Muscle of leg (tissue), 11 donors: ENCODE data around the gene COG6. TPM values are rescaled to one million over a fixed set of nuclear protein-coding genes. Genes with fewer than 3 reads are reported as not detected.

Source experiments
- DNase-seq: peaks from one replicate; pipeline ENCODE4 v3.0.0; 2013
- H3K27ac ChIP-seq: one replicate; pipeline ENCODE4 v1.5.1; 2013; ENCODE audit warnings: mild to moderate bottlenecking, low read length, control low read depth
- H3K27me3 ChIP-seq: one replicate; pipeline ENCODE4 v1.6.1; 2013; ENCODE audit warnings: low read length; ENCODE audit not compliant: control insufficient read depth, insufficient read depth
- H3K36me3 ChIP-seq: one replicate; pipeline ENCODE4 v1.6.1; 2013; ENCODE audit warnings: low read length; ENCODE audit not compliant: control insufficient read depth, insufficient read depth
- H3K4me1 ChIP-seq: one replicate; pipeline ENCODE4 v1.6.1; 2013; ENCODE audit warnings: low read length; ENCODE audit not compliant: control insufficient read depth, insufficient read depth
- H3K4me3 ChIP-seq: one replicate; pipeline ENCODE4 v1.5.1; 2013; ENCODE audit warnings: low read length, control low read depth
- H3K9me3 ChIP-seq: replicated peaks from 2 replicates; pipeline ENCODE4 v1.6.1; 2013; ENCODE audit warnings: low read depth, low read length; ENCODE audit not compliant: control insufficient read depth
- WGBS: methylation state at CpG from one replicate; pipeline ENCODE4 v1.1.5; 2013; ENCODE audit warnings: missing lambda C conversion rate; ENCODE audit not compliant: insufficient coverage; 5-methylcytosine and 5-hydroxymethylcytosine counted together
- polyA plus RNA-seq, 8 donors: library from polyadenylated mRNA; unstranded; fragments of 120-200 nt; gene quantifications; one replicate each; pipeline versions ENCODE4 v1.2.1 to v1.2.3, GENCODE V29; 2013; ENCODE audit warnings: inconsistent platforms in 1 of 8, low replicate concordance in 1 of 8; ENCODE audit not compliant: insufficient read length in 8 of 8, insufficient read depth in 1 of 8
- total RNA-seq: library from RNA; stranded (reverse); fragments of 120-200 nt; gene quantifications from one replicate; pipeline ENCODE4 v1.2.4, GENCODE V29; 2013

Gene COG6
- total and polyA plus RNA-seq, 9 donors: 12.3 to 30.9 (median 16.2) TPM

DNA sequence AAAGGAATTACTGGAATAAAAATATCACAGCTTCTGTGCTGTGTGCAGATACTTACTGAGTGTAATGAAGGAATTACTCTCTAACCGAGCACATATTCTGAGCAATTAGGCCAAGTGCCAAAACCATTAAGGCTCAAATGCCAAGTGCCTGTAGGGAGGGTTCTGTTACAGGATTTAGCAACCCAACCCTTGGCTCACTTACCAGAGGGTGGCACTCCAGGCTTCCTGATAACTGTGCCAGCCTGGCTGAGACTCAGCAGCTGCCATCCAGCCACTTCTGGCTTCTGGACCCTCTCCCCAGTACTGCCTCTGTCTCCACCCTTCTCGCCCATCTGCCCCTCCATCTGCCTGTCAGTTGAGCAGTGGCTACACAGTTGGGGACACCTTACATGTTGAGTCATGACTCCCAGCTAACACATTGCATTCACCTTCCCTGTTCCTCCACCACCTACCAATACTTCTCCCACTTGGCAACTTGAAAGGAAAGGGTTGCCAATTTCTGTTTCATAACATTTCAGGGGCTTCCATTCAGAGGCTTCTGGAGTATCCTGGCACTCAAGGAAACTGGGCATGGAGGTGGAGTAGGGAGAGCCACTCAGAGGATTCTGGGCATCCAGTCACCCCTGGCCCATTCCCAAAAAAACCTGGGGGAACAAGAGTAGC, 110.5 kb downstream of the COG6 start:
- H3K27ac ChIP-seq: peak overlapping the region; percentile 58
- WGBS: 83% methylated on average over 1 of the region's 2 CpGs
- H3K9me3 ChIP-seq: no peaks in the 10 kb centered on the region
- H3K36me3 ChIP-seq: no peaks in the 10 kb centered on the region
- H3K4me1 ChIP-seq: peaks cover 17% of the 10 kb centered on the region
- no peaks in the 10 kb centered on the region for H3K27me3 ChIP-seq
- H3K4me3 ChIP-seq: no peak overlapping the region
- peak; percentile 81 for DNase-seq

DNA sequence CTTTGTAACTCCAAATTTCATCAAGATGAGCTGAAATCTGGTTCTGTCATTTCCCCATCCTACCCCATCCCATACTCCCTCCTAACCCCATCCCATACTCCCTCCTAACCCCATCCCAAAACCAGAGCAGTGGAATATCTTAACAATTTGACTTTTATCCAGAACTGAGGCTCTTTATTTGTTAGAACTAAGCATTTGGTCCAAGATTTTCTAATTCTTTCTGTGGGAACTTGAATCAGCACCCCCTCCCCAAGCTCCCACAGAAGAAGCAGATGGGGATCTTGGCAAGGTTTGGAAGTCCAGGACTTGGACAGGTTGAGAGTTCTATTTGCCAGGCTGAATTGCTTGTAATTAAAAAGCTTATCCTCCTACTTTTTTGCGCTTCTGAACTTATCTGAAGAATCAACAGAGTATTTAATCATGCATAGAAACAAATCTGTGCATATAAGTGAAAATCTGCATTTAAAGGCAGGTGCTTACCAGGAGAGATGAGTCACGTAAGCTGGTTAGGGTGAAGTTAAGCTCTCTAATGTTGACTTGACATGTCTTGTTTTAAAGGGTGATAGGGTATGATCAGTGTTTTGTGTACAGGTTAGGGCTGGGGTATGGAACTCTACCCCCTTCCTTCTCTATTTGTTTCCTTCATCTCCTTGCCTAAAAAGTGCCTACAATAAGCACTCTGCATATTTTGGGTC, 111.1 kb downstream of the COG6 start:
- Histone ChIP-seq H3K27me3 (no peaks in the 10 kb centered on the region), H3K9me3 (no peaks in the 10 kb centered on the region), H3K4me1 (peaks cover 17% of the 10 kb centered on the region), H3K4me3 (no peak overlapping the region), H3K27ac (peak overlapping the region; percentile 58), H3K36me3 (no peaks in the 10 kb centered on the region)
- DNase-seq: peak; percentile 88
- no CpG with 5 or more reads among the region's 2 CpGs for WGBS

DNA sequence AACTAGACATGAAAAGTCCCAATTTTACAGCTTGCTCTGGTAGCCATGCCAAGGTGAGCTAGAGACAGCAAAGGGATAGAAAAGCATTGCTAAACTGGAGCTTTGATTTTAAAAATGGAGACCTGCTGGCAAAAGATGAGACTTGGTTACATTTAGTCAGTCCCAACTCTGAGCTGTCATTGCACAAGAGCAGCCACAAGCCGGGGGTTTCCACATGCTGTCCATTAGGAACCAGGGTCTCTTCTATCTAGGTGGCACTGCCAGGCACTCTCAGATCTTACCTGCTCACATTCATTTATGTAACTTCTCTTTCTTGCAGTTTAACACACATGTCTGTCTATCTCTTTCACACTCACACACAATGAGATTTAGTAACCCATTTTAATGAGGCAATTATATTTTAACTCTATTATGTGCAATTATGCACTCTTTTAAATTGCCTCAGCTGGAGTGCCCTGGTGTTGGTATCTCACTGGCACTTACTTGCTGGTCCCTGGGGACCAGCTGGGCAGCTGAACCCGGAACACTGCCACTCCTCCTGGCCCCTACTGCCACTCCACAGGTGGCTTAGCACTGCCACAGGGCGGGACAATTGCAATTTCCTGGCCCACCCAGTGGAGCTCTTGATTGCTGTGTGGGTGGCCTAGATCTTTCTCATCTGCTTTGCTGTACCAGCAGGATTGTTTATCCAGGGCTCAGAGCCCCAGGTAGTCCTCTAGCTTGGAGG, 112.5 kb downstream of the COG6 start:
- no peak overlapping the region for H3K27ac ChIP-seq
- H3K4me1 ChIP-seq: peaks cover 17% of the 10 kb centered on the region
- no peaks in the 10 kb centered on the region for H3K9me3 ChIP-seq
- no peaks in the 10 kb centered on the region for H3K36me3 ChIP-seq
- peak; percentile 25 for DNase-seq
- H3K27me3 ChIP-seq: no peaks in the 10 kb centered on the region
- 45% methylated on average over 3 of the region's 3 CpGs for WGBS
- H3K4me3 ChIP-seq: no peak overlapping the region

DNA sequence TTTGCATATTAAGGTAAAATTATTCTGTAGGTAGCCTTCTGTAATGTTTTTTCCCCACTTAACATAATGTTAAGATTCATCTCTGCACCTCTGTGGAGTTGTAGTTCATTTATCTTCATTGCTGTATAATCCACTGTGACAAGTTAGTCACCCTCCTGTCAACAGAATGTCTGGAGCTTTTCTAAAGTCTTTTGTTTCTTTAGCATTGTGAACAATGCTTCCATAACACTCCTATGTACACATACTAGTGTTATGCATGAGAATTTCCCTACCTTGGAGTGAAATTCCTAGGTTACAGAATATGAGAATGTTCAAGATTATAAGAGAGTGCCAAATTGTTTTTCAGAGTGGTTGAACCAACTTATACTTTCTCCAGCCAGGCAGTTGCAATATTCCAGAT, 113.5 kb downstream of the COG6 start:
- no peak for DNase-seq
- no peaks in the 10 kb centered on the region for H3K36me3 ChIP-seq
- H3K4me3 ChIP-seq: no peak overlapping the region
- no peaks in the 10 kb centered on the region for H3K27me3 ChIP-seq
- H3K4me1 ChIP-seq: peaks cover 17% of the 10 kb centered on the region
- no peak overlapping the region for H3K27ac ChIP-seq
- H3K9me3 ChIP-seq: no peaks in the 10 kb centered on the region

DNA sequence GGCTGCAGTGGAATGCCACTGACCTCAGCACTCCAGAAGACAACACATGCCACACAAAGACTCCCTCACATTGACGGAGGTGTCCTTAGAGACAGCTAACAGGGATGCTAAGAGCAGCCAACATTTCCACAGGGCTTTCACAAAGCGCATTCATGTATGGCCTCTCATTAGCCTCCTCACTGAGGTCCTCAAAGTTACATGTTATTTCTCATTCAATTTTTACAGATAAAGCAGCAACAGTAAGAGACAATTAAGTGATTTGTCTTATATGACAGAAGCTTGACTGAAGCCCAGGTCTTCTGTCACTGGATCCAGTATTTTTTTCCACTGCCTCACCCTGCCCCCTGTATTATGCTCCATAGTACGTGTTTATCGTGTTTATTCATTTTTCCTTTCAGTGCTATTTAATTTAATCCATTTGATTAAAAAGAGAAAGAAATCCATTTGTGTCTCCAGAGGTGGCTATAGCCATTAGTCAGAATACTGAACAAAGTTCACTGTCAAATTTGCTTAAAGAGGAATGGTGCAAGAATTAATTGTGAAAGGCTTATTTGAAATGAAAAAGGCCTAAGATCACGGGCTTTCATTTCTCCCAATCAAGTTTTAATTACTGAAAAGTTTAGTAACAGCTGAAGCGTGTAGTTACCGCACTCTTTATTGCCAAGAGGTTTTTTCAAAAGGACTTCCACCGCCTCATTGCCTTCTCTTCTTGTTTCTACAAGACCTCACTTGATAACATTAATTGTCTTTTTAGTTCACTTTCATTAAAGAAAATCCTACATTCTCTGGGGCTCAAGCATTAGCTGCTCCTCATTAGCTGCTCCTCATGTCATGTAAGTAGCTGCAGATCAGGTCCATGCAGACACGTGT, 115.0 kb downstream of the COG6 start:
- no peaks in the 10 kb centered on the region for H3K36me3 ChIP-seq
- WGBS: 91% methylated on average over 4 of the region's 9 CpGs
- peak; percentile 21 for DNase-seq
- no peak overlapping the region for H3K4me3 ChIP-seq
- peaks cover 17% of the 10 kb centered on the region for H3K4me1 ChIP-seq
- no peaks in the 10 kb centered on the region for H3K27me3 ChIP-seq
- no peaks in the 10 kb centered on the region for H3K9me3 ChIP-seq
- H3K27ac ChIP-seq: no peak overlapping the region

DNA sequence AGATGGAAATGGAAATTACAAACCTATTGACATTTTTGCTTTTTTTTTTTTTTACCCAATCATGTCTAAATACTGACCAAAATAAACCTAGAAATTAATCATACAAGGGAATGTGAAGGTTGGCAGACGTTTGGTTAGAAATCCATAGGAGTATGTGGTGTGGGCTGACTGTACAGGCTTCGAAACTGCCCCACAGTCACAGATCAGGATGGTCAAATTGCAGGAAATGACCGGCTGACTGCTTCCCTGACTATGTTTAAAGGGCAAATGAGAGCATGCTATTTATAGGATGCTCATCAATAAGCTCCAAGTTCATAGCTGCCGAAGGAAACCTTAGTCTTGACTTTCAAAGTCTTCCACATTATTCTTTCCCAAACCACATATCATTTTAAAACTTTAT, 118.4 kb downstream of the COG6 start:
- no CpG with 5 or more reads among the region's 4 CpGs for WGBS
- Histone ChIP-seq H3K4me3 (no peak overlapping the region), H3K4me1 (no peaks in the 10 kb centered on the region), H3K36me3 (no peaks in the 10 kb centered on the region), H3K27ac (no peak overlapping the region), H3K9me3 (no peaks in the 10 kb centered on the region), H3K27me3 (no peaks in the 10 kb centered on the region)
- DNase-seq: no peak

DNA sequence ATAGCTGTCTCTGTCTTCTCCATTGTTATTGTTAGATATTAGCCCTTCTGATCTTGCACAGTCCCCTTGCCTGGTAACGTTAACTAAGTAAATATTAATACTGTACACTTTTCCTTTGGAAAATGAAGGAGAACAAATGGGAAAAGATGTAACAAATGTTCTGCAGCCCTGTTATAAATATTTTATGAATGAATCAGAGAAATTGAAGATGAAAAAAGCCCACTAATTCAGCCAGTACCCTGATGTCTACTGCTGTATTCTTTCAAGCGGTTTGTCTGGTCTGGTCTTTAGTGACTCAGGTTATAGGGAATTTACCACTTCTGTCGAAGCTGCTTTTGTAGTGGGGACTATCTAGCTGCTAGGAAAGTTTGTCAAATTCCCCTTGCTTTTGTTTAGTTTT, 121.0 kb downstream of the COG6 start:
- DNase-seq: no peak
- H3K4me1 ChIP-seq: no peaks in the 10 kb centered on the region
- WGBS: no CpG with 5 or more reads among the region's 3 CpGs

DNA sequence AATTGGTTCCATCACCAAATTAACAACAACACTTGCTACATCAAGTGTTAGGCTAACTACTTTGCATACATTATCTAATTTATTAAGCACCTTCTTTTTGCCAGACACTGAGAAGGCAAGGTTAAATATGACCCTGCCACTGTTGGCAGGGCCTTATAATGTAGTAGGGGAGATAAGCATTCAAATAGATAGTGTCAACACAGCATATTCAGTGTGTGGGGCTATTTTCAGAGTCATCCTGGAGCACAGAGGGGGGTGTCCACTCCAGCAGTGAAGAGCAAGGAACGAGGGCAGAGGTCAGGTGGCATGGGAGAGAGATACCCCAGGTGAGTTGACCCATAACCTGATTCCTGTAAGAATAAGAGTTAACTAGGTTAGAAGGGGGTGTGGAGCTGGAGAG, 121.6 kb downstream of the COG6 start:
- no peak for DNase-seq
- H3K4me1 ChIP-seq: no peaks in the 10 kb centered on the region
- no peak overlapping the region for H3K4me3 ChIP-seq
- H3K36me3 ChIP-seq: no peaks in the 10 kb centered on the region
- H3K27me3 ChIP-seq: no peaks in the 10 kb centered on the region
- 93% methylated on average over 1 of the region's 1 CpG for WGBS
- no peak overlapping the region for H3K27ac ChIP-seq
- no peaks in the 10 kb centered on the region for H3K9me3 ChIP-seq

More for the DNA sequence above, 121.0 kb downstream of the COG6 start:
- Histone ChIP-seq H3K27me3 (no peaks in the 10 kb centered on the region), H3K27ac (no peak overlapping the region), H3K36me3 (no peaks in the 10 kb centered on the region), H3K9me3 (no peaks in the 10 kb centered on the region), H3K4me3 (no peak overlapping the region)

DNA sequence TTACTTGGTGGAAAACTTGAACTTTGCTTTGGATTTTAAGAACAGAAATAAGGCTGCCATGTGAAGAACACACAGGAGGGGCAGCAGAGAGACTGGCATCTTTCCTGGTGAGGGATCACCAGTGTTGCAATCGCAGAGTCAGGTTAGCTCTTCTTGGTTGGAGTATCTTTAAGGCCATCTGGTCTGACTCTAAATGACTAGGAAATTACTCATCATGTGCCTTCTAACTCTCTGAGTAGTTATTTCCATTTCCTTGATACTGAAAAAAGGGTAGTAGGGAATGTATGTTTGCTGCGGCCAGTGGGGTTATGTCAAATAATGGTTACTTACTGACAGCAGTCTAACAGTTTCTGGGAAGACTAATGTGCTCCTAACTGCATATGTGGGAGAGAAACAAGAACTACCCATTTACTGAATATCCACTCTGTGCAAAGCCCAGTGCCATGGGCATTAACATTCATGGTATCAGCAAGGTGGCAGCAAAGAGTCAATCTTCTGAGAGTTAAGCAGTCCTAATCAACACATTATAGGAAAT, 122.1 kb downstream of the COG6 start:
- no peaks in the 10 kb centered on the region for H3K36me3 ChIP-seq
- no peak overlapping the region for H3K4me3 ChIP-seq
- H3K27me3 ChIP-seq: no peaks in the 10 kb centered on the region
- no peaks in the 10 kb centered on the region for H3K9me3 ChIP-seq
- 100% methylated on average over 1 of the region's 2 CpGs for WGBS
- H3K4me1 ChIP-seq: no peaks in the 10 kb centered on the region
- no peak for DNase-seq
- no peak overlapping the region for H3K27ac ChIP-seq
